Motor neuron (in vitro differentiated cells): ENCODE results near the gene ABCB9. TPM values are rescaled to one million over a fixed set of nuclear protein-coding genes. Genes with fewer than 3 reads are reported as not detected.
A peak's percentile ranks its signal among the peaks of the same experiment; 100 is the strongest.

Source experiments
- ATAC-seq, 8 experiments: fragments of 200-7000 bp; cut with Tn5 transposase; replicated peaks in 6 of 8; 2 replicates each; pipeline ENCODE4 v1.8.0; 2021; ENCODE audit warnings: mild to moderate bottlenecking in 8 of 8, moderate library complexity in 8 of 8
- H3K27ac ChIP-seq, 2 donors: fragments of 250-450 bp; sonication (Bioruptor Pico); 2 replicates each; pipeline ENCODE4 v1.9.0; 2021; ENCODE audit warnings: antibody characterized with exemption in 2 of 2, mild to moderate bottlenecking in 2 of 2, moderate library complexity in 1 of 2
- H3K4me1 ChIP-seq, 2 donors: fragments of 250-450 bp; sonication (Bioruptor Pico); replicated peaks in 1 of 2; 2 replicates each; pipeline ENCODE4 v1.6.1; 2021; ENCODE audit warnings: antibody characterized with exemption in 2 of 2, mild to moderate bottlenecking in 2 of 2, moderate library complexity in 1 of 2
- H3K4me3 ChIP-seq, 5 donors: fragments of 250-450 bp; sonication (Bioruptor Pico); 2 replicates each; pipeline ENCODE4 v1.9.0; 2021; ENCODE audit warnings: antibody characterized with exemption in 5 of 5, mild to moderate bottlenecking in 5 of 5, moderate library complexity in 4 of 5
- WGBS, 10 experiments: fragments of 450-650 bp; shearing (Covaris generic); methylation state at CpG; one replicate each; pipeline ENCODE4 v1.0.0; 2022; 5-methylcytosine and 5-hydroxymethylcytosine counted together
- in situ Hi-C, 9 experiments: fragments of 400-800 bp; cut with MboI; loops; one replicate each; pipeline ENCODE4 v1.15.0; 2021; ENCODE audit warnings: low sequenced_read_pairs in 9 of 9, low pct_unique_long_range_greater_than_20kb in 2 of 9; ENCODE audit not compliant: unreplicated experiment in 9 of 9
- total RNA-seq, 8 experiments: library from RNA; unstranded; fragments of 300-600 nt; gene quantifications; 2 replicates each; pipeline versions ENCODE4 v1.2.3 to v1.2.4, GENCODE V29; 2022

The ABCB9 gene
- total RNA-seq, 8 experiments from 2014 or later: 5.2 to 23.6 (median 9.4) TPM

- WGBS, 10 experiments: 62 to 100% (median 78%) methylated on average over 1 to 10 of the region's 20 CpGs; no CpG with 5 or more reads in 3 of the 10 experiments
- no peaks in the 10 kb centered on the region for H3K4me1 ChIP-seq
- ATAC-seq: no peak
- no peak overlapping the region for H3K4me3 ChIP-seq
- H3K27ac ChIP-seq: no peak overlapping the region
- in situ Hi-C loops: no loop called here
Measured at GRCh38 chr12:122999986-123000420, 33.7 kb upstream of the ABCB9 start.

DNA sequence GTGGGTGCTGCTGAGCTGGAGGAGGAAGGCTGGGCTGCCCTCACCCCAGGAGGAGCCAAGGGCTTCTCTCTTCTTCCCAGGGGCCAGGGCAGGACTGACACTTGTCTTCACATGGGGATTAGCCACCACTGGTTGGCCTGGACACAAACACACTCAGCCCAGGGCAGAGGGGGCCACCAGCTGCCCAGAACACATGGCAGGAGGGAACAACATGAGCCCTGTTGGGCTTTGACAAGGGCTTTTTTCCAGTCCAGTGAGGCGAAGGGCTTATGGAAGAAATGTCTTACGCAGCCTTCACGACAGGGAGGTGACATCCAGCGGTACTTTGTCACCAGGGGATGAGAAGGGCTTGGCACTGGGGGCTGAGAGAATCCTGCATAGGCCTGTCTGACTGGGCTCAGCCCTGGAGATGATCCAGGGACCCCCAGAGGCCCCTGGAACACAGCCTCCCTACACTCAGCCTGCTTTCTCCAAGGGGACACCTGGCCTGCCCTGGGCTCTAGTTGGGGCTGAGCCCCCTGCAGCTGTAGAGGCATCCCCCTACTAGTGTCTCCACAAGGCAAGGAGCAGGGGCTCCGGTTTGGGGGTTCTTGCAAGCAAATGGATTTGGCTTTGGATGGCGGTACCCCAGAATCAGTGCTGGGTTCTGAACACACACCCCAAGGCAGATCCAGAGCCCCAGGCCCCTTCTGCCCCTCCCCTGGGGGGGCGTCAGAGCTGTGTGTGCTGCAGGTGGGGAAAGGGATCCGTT, 33.1 kb upstream of the ABCB9 start:
- Histone ChIP-seq H3K4me1 (no peaks in the 10 kb centered on the region), H3K27ac (no peak overlapping the region), H3K4me3 (no peak overlapping the region)
- ATAC-seq: no peak
- WGBS, 10 experiments: 54 to 70% methylated on average over 2 to 3 of the region's 8 CpGs; no CpG with 5 or more reads in 8 of the 10 experiments
- in situ Hi-C loops: no loop called here

- WGBS, 10 experiments: 67 to 80% (median 76%) methylated on average over 1 to 3 of the region's 4 CpGs; no CpG with 5 or more reads in 7 of the 10 experiments
- Histone ChIP-seq H3K4me1 (no peaks in the 10 kb centered on the region), H3K27ac (no peak overlapping the region), H3K4me3 (no peak overlapping the region)
- in situ Hi-C loops: no loop called here
- ATAC-seq: no peak
Measured at GRCh38 chr12:122998316-122998715, 32.1 kb upstream of the ABCB9 start.

GRCh38 chr12:122997343-122998250, 31.3 kb upstream of the ABCB9 start:
- in situ Hi-C loops: no loop called here
- WGBS, 10 experiments: 90 to 100% methylated on average over 1 to 2 of the region's 25 CpGs; no CpG with 5 or more reads in 8 of the 10 experiments
- ATAC-seq: no peak
- H3K4me3 ChIP-seq: no peak overlapping the region
- H3K27ac ChIP-seq: no peak overlapping the region
- no peaks in the 10 kb centered on the region for H3K4me1 ChIP-seq

DNA sequence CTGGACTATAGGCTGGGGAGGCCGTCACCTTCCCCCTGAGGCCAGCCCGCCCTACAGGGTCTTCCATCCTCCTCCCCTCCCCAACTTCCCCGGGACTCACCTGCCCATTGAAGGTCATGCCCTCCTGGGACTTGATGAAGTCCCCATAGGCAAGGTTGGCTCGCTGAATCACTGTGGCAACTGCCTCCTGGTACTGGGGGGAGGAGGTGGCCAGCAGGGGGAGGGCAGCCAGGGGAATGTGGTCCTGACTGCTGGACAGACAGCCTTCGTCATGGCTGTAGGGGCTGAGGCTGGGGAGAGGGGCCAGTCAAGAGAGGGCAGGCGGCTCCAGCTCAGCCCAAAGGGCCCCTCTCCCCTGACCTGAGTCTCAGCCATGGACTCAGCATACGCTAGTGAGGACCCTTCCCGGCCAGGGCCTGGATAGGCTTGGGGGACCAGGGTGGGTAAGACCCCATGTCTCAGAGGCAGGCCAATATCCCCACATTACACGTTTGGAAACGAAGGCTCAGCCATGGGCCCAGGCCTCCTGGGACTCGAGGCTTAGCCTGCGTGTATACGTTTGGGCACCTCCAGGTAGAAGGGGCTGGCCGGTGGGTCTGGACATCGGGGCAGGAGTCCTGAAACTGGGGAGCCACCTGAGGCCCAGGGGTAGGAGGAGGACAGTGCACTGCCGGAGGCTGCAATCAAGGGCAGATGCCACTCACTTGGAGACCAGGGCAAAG, 30.5 kb upstream of the ABCB9 start:
- no peak for ATAC-seq
- Histone ChIP-seq H3K4me3 (no peak overlapping the region), H3K27ac (no peak overlapping the region), H3K4me1 (no peaks in the 10 kb centered on the region)
- 93% methylated on average over 5 of the region's 16 CpGs; no CpG with 5 or more reads in 9 of the 10 experiments for WGBS, 10 experiments
- in situ Hi-C loops: no loop called here

DNA sequence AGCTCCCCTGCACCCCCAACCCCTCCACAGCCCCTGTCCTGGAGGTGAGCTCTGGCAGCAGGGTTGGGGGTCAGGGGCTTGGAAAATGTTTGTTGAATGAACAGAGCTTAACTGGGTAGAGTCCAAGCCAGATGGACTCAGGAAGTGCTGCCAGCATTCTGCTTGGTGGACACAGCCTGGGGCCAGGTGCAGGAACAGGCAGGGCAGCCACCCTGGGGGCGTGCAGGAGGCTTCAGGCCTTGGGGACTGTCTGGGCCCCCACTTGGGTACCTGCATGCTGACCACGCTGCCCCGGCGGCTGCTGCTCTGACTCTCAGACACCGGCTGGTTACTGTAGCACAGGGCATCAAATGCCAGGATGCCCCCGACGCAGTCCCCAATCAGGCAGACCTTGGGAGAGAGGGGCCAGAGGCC, 29.9 kb upstream of the ABCB9 start:
- no peak for ATAC-seq
- in situ Hi-C loops: no loop called here
- Histone ChIP-seq H3K4me3 (no peak overlapping the region), H3K27ac (no peak overlapping the region), H3K4me1 (no peaks in the 10 kb centered on the region)
- WGBS, 10 experiments: 50% methylated on average over 1 of the region's 7 CpGs; no CpG with 5 or more reads in 9 of the 10 experiments

- H3K27ac ChIP-seq: no peak overlapping the region
- in situ Hi-C loops: no loop called here
- no peaks in the 10 kb centered on the region for H3K4me1 ChIP-seq
- peak in 1 of 8 experiments; percentile 41 for ATAC-seq
- 80 to 100% (median 87%) methylated on average over 1 to 7 of the region's 20 CpGs; no CpG with 5 or more reads in 7 of the 10 experiments for WGBS, 10 experiments
- no peak overlapping the region for H3K4me3 ChIP-seq
Measured at GRCh38 chr12:122995503-122996187, 29.4 kb upstream of the ABCB9 start.

DNA sequence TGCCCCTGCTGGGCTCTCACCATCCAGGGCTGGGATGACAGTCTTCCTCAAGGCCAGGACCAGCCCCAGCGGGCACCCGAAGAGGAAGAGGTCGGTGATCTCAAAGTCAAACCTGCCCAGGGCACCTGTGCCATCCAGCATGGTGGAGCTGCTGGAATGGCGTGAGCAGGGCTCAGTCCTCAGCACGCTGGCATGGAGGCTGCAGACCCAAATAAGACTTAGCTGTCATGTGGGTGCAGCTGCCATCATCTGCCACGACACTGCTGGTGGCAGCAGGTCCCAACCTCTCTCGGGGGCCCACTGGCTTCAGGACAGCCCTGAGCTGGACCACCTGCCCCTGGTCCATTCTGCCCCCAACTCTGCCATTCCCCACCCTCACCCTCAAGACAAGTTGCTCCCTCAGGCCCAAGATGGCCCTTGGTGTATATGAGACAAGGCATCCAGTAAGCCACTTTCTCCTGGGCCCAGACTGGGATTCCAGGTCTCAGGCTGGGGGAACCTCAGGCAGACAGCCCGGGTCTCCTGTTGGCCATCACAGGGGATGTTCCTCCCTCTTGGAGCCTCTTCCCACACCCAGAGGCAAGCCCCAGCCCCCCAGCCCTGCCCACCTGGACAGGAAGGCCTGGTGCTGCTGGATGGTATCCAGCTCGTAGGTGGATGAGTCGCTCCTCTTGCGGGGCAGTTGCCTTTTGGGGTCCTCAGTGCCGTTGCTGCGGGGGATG, 28.7 kb upstream of the ABCB9 start:
- no peaks in the 10 kb centered on the region for H3K4me1 ChIP-seq
- no peak overlapping the region for H3K4me3 ChIP-seq
- no peak for ATAC-seq
- H3K27ac ChIP-seq: no peak overlapping the region
- in situ Hi-C loops: no loop called here
- 68 to 90% methylated on average over 2 to 3 of the region's 13 CpGs; no CpG with 5 or more reads in 8 of the 10 experiments for WGBS, 10 experiments

- WGBS, 10 experiments: 80 to 100% (median 100%) methylated on average over 2 to 4 of the region's 10 CpGs; no CpG with 5 or more reads in 7 of the 10 experiments
- in situ Hi-C loops: no loop called here
- Histone ChIP-seq H3K4me3 (no peak overlapping the region), H3K27ac (no peak overlapping the region), H3K4me1 (no peaks in the 10 kb centered on the region)
- ATAC-seq: no peak
Measured at GRCh38 chr12:122994140-122994675, 27.9 kb upstream of the ABCB9 start.

GRCh38 chr12:122992386-122992785, 26.1 kb upstream of the ABCB9 start:
- WGBS, 10 experiments: 41% methylated on average over 11 of the region's 19 CpGs; no CpG with 5 or more reads in 9 of the 10 experiments
- no peak overlapping the region for H3K4me3 ChIP-seq

DNA sequence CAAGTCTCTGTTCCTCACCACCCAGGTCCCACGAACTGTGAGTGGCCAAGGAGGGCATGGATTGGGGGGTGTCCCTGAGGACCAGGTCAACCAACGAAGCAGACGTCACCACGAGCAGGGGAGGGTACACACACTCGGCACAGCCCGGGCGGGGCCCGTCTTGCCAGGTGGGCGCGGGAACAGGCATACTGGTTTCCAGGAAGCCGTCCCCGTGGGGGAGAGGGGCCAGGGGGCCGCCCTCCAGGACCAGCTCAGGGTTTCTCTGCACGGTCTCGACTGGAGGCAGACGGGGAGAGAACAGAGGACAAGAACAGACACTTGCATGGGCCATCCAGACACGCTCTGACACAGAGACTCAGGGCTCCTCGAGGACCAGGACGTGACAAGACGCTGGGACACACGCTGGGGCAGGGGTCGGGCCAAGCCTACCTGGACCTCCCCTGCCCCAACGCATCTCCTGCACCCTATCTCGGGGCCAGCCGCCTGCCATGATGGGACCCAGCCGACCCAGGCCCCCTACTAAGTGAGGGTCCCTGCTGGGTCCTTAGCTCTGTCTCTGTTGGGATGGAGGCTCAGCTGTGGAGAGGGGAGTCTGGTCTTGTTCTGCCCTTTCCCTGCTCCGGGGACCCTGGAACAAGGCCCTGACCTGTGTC, 25.5 kb upstream of the ABCB9 start:
- in situ Hi-C loops: no loop called here
- 94% methylated on average over 3 of the region's 27 CpGs; no CpG with 5 or more reads in 9 of the 10 experiments for WGBS, 10 experiments
- Histone ChIP-seq H3K4me3 (no peak overlapping the region), H3K27ac (no peak overlapping the region), H3K4me1 (no peaks in the 10 kb centered on the region)
- no peak for ATAC-seq

More at GRCh38 chr12:122992386-122992785, 26.1 kb upstream of the ABCB9 start:
- Histone ChIP-seq H3K4me1 (no peaks in the 10 kb centered on the region), H3K27ac (no peak overlapping the region)
- ATAC-seq: no peak
- in situ Hi-C loops: no loop called here
